HUDEP-2 (cell line): ENCODE measurements around the gene ELF1.
"Not testable (repeated sequence)": the region's sequence is repeated elsewhere in the genome, so short reads cannot be mapped to it uniquely, and the experiment has no call there.

ENCODE experiments used
- DNase-seq, 76 experiments: peaks; one replicate each; lab custom pipeline; 2025; ENCODE audit not compliant: unreplicated experiment in 76 of 76; lab: John Stamatoyannopoulos, UW

Gene ELF1

GRCh38 chr13:40960716-40961115 lies 58.4 kb downstream of the ELF1 start:
- DNase-seq: no peak

DNA sequence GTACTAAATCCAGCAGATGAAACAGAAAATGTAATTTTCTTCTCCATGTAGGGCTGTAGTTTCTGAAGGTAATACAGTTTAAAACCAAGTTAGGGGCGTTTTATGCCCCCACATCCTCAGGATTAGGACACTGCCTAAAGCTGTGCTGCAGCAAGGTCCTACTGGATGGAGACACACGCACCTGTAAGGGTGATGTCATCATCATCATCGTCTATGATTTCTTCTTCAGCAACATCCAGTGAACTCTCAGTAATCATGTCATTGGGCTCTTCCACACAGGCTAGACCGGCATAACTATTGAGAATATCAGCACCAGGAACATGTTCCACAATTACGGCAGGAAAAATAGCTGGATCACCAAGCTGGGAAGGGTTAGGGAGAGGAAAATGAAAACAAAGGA lies 60.5 kb downstream of the ELF1 start:
- DNase-seq: no peak

GRCh38 chr13:40946485-40946884 lies 72.6 kb downstream of the ELF1 start:
- DNase-seq: no peak

DNA sequence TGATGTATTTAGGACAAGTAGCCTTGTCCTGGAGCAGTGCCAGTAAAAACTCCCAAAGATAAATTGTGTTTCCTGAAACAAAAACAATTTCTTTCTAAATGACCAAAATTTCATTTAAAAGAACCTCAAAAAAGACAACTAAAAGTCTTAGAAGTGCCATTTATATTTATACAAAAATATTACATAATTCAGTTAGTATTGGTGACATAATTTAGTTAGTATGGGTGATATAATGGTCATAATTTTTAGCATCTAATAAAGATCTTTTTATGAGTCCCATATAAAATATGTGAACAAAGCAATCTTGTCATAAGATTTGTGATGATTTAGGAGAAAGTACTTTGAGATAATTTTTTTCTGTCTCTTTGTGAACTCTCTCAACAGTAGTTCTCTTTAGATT lies 76.0 kb downstream of the ELF1 start:
- DNase-seq: no peak

DNA sequence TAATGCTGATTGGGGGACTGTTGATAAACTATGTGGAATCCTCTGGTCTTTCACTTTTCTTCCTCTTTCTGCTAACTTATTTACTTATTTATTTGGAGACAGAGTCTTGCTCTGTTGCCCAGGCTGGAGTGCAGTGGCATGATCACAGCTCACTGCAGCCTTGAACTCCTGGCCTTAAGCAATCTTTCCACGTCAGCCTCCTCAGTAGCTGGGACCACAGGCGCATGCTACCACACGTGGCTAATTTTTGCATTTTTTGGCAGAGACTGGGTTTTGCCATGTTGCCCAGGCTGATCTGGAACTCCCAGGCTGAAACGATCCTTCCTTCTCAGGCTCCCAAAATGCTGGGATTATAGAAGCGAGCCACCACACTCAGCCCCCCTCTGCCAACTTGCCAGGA lies 77.5 kb downstream of the ELF1 start:
- no peak for DNase-seq

DNA sequence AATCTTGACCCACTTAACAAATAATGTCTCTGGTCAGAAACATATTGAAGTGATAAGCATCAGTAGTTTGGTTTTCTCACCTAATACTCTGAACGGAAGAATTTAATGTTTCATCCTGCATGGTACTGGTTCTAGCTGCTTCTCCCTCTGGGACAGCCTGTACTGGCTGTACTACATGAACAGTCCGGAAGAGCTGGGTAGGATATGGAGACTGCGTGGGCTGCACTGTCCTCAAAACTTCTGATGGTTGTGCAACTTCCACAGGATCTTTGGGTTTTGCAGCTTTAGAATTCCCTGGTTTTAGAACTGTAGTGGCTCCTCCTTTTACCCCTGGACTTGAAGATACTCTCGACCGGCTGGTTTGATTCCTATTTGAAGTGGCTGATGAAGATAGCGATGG lies 78.3 kb downstream of the ELF1 start:
- no peak for DNase-seq

GRCh38 chr13:40933508-40934204 lies 85.5 kb downstream of the ELF1 start:
- DNase-seq: no peak

GRCh38 chr13:40932252-40932651 lies 86.9 kb downstream of the ELF1 start:
- DNase-seq: no peak

GRCh38 chr13:40931719-40932118 lies 87.4 kb downstream of the ELF1 start:
- no peak for DNase-seq

DNA sequence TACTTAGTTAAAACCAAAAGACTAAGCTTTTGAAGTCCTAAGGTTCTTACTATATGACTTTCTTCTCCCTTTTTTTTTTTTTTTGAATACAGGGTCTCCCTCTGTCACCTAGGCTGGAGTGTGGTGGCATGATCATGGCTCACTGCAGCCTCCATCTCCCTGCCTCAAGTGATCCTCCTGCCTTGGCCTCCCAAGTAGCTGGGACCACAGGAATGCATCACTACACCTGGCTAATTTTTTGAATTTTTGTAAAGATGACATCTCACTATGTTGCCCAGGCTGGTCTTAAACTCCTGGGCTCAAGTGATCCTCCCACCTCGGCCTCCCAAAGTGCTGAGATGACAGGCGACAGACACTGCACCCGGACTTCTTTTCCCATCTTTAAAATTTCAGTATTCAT lies 89.2 kb downstream of the ELF1 start:
- DNase-seq: not testable (repeated sequence)

DNA sequence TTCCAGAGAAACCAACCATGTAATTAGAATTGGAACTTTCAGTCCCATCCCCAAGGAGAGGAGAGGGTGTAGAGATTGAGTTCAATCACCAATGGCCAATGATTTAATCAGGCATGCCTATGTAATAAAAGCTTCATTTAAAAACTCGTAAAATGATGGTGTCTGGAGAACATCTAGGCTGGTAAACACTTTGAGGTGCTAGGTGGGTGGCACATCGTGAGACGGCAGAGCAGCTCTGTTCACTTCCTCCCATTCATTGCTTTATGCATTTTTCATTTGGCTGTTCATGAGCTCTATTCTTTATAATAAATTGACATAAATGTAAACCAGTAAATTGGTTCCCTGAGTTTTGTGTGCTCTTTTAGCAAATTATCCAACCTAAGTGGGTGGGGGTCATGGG lies 90.1 kb downstream of the ELF1 start:
- no peak for DNase-seq

DNA sequence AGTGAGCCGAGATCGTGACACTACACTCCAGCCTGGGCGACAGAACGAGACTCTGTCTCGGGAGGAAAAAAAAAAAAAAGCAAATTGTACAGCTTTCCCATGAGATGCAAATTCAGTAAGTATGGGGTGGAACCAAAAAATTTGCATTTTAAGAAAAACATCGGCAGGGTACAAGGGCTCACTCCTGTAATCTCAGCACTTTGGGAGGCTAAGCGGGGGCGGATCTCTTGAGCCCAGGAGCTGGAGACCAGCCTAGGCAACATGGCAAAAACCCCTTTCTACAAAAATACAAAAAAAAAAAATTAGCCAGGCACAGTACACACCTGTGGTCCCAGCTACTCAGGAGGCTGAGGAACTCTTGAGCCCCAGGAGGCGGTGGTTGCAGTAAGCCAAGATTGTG lies 91.2 kb downstream of the ELF1 start:
- no peak for DNase-seq

- peak in 24 of 76 experiments; percentile 1 to 59 (median 10) for DNase-seq
These were observed 95.2 kb downstream of the ELF1 start for GRCh38 chr13:40923867-40924266.

- peak in 1 of 76 experiments; percentile 4 for DNase-seq
These were observed 96.6 kb downstream of the ELF1 start for GRCh38 chr13:40922437-40923040.

- no peak for DNase-seq
These were observed 98.3 kb downstream of the ELF1 start for GRCh38 chr13:40920826-40921225.

- not testable (repeated sequence) for DNase-seq
These were observed 99.2 kb downstream of the ELF1 start for GRCh38 chr13:40919901-40920300.

DNA sequence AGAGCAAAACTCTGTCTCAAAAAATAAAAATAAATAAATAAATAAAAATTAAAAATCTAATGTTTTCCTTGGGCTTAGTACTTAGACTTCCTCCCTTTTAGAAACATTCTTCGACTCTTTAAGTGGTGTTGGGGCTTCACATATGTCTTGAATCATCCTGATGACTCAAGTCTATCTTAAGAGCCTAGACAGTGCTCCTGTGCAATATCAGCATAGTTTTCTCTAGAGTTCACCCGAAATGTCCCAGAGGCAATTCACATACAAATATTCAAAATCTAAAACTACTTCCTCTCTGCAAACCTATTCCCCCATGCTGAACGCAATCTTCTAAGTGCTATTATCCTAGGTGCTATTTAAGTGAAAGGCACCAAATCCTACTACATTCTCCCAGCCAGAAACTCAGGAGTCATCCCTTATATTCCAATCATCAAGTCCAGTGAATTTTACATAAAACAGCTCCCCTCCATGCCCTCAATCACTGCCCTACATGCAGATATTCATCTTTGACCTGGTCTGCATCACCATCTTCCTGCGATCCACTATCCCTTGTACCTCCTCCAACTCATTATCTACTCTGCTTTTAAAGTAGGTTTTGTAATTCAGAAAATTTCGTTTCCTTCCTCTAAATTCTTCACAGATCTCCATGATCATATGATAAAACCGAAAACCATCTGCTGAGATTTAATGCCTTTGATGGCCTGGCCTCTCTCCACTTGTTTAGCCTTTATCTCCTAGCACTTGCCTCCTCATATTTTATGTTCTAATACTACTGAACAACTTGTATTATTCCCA lies 102.7 kb downstream of the ELF1 start:
- no peak for DNase-seq

- not testable (repeated sequence) for DNase-seq
These were observed 104.3 kb downstream of the ELF1 start for GRCh38 chr13:40914863-40915262.

- DNase-seq: no peak
These were observed 107.8 kb downstream of the ELF1 start for GRCh38 chr13:40911341-40911740.

DNA sequence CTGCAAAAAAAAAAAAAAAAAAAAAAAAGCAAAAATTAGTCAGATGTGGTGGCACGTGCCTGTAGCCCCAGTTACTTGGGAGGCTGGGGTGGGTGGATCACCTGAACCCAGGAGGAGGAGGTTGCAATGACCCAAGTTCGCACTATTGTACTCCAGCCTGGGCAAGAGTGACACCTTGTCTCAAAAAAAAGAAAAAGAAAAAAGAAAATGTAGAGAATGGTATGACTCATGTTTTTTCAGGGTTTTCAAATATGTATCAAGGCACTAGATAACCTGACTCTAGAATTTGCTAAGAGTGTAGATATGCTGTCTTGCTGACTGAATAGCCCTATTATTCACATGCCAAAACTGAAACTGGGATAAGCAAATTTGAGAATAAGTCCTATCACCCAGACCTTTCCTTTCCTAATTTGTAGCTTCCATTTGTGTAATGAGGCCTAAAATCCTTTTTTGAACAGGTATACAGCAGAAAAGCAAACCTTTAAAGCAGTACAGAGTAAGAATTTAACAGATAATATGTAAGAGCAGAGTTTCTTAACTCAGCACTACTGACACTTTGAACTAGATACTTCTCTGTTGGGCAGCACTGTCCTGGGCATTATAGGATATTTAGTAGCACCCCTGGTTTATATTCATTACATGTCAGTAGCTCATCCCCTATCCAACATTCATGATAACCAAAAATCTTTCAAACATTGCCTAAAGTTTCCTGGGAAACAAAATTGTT lies 108.6 kb downstream of the ELF1 start:
- no peak for DNase-seq

GRCh38 chr13:40909541-40910200 lies 109.4 kb downstream of the ELF1 start:
- not testable (repeated sequence) for DNase-seq
